Measurements from ENCODE around the gene FLOT2.
"Not testable (repeated sequence)": the region's sequence is repeated elsewhere in the genome, so short reads cannot be mapped to it uniquely, and the experiment has no call there.

FLOT2 gene

DNA sequence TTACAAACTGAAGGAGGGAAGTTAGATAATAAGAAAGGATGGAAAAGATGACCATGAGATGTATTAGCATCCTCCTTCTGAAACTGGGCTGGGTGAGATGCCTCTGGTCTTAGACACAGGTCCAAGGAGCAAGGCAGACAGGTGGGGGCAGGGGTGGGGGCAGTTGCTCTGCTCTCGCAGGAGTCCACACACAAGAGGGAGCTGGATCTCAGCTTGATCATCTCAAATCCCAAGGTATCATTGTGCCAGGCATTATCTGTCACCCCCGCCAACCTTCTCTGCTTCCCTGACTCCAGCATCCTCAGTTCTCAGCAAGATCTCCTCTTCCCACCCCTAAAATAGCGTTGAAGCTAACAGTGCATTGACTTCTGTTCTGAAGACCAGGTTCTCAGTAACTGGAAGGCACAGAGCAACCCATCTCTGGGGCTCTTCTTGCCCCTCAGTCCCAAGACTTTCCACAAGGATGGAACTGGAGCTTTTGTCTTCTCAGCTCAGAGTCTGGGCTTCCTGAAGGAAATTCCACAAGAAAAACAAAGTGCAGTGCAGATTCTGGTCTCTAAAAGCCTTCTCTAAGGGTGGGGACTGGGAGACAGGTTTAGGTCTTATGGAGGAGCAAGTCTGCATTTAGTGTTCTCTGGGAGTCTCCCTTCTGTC is 1.6 kb downstream of the FLOT2 start:
- no peak for DNase-seq (ENCODE audit: low read depth)

GRCh38 chr17:28893248-28894183 is 4.0 kb downstream of the FLOT2 start:
- DNase-seq (ENCODE audit: low read depth) = not testable (repeated sequence)

DNA sequence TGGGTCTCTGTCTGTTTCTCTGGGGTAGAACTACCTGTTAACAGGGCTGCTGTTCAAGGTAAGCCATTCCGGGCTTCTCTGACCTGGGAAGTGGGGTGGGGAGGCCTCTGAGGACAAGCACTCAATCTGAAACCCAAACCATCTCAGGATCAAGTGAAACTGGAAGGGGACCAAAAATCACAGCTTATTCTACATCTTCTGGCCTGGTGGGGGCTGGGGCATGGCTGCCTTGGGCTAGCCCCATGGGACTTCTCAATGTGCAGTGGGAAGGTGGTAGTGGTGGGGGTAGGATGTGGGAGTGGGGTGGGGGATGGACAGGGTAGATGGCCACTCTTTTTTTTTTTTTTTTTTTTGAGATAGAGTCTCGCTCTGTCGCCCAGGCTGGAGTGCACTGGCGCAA is 5.5 kb downstream of the FLOT2 start:
- DNase-seq (ENCODE audit: low read depth) = no peak

- DNase-seq (ENCODE audit: low read depth) = no peak
These were observed 6.3 kb downstream of the FLOT2 start for GRCh38 chr17:28891201-28891600.

DNA sequence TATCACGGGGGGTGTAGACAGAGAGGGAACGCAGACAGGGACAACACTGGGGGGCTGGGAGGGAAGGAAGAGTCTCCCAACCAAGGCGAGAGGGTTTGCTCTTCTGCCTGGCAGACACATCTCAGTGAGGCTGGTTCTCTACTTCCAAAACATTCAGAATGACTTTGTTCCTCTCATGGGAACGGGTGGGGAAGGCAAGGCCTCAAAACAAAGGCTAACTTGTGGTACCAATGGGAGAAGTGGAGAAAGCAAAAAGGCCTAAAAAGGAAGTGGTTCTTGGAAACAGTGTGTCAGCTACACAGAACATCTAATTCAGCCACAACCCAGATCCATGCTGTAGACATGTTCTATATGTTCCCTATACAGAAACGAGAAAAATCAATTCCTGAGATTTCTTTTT is 7.5 kb downstream of the FLOT2 start:
- DNase-seq (ENCODE audit: low read depth) = no peak

DNA sequence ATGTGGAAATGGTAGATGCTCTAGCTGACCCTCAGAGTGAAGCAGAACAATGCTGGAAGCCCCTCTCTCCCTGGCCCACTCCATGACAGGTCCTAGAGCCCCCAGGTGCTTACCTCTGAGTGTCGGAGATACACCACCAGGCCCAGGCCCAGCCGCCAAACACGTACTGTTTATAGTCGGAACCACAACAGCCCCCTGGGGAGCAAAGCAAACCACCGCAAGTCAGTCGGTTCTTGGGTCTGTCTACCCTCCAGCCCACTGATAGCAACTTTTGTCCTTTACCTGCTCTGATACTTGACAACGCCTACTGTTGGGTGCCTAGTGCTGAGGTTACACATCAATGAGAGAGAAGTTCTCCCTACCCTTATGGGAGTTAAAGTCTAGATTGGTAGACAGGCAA is 8.7 kb downstream of the FLOT2 start:
- DNase-seq (ENCODE audit: low read depth) = no peak

- DNase-seq (ENCODE audit: low read depth) = no peak
These were observed 9.6 kb downstream of the FLOT2 start for GRCh38 chr17:28887871-28888471.

DNA sequence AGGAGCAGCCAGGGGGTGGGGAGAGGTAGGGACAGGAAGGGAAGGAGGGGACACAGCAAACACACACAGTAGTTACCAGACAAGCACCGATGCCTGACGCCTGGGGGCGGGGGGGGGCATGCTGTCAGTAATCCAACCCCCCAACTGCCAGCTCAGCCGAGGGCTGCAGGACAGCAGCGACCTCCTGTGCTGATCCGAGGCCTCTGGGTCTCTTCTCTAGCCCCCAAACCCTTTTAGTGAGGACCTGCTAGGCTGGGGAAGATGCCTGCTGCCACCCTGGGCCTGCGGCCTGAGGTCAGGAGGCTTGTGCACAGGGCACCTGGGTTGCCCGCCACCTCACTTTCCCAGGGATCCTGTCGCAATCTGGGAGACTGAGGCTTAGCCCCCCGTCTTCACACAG is 11.6 kb downstream of the FLOT2 start:
- no peak for DNase-seq (ENCODE audit: low read depth)

DNA sequence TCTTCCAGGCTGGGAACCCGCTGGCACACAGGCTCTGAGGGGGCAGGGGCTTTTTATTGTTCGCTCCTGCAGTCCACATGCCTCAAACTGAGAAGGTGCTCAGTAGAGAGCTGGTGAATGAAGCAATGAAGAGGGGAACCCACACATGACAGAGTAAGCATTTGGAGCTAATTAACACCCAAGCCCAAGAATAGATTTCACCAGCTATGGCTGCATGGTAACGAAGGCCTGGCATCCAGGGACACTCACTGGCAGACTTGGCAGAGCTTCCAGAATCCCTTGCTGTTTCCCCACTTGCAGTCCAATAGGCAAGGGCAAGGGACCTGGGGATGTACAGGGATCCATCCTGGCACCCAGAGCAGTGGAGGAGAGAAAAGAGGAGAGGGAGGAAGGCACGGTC is 12.2 kb downstream of the FLOT2 start:
- no peak for DNase-seq (ENCODE audit: low read depth)

DNA sequence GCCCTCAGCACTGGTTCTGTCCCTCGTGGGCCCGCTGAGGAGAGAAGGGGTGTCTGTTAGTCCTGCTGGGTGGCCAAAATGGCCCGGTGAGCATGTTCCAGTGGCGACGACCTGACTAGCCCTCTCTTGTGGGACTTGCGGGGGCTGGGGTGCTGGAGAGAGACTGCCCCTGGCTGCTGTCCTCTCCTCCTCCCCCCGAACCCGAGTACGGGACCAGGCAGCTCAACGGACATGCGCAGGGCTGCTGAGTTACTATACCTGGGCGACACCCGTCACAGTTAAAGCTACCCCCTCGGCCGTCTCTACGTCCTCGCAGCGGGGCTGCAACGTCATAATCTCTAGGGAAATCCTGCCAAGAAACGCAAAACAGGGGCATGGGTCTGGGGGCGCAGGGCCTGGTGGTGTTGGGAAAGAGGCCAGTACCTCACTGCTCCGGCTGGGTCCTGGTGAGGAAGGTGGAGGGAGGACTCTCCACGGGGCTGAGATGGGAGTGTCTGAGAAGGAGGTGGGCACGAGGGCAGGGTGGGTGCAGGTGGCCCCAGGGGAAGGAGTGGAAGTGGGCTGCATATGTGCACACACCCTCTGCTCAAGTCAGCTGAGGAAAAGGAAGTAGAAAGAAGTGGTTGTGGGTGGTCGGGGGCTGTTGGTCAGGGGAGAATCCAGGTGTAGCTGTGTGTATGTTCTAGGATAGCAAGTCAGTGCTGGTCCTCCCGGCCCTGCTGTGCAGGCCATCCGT is 13.4 kb downstream of the FLOT2 start:
- DNase-seq (ENCODE audit: low read depth) = no peak

- no peak for DNase-seq (ENCODE audit: low read depth)
These were observed 15.2 kb downstream of the FLOT2 start for GRCh38 chr17:28882154-28882895.

DNA sequence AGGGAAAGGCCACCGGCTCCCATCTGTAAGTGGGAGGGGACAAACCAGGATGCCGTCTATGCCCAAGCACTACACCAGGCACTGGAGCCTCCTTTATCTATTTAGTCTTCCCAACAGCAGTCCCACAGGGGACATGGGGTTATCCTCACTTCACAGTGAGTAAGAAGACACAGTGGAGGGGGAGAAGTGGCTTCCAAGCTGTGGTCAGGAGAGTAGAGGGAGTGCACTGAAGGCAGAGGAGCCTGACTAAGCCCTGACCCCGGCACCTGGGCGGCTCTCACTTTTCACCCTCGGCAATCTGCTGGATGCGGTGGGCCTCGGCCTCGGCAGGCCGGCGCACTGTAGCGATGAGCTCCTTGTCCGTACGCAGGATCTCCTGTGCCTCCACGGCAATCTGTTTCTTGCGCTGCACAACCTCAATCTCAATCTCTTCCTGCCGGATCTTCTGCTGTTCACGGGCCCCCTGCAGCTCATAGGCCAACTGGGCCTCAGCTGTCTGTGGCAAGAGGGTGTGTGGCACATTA is 15.9 kb downstream of the FLOT2 start:
- no peak for DNase-seq (ENCODE audit: low read depth)

- no peak for DNase-seq (ENCODE audit: low read depth)
These were observed 17.0 kb downstream of the FLOT2 start for GRCh38 chr17:28880572-28880945.

GRCh38 chr17:28879886-28880571 is 17.5 kb downstream of the FLOT2 start:
- no peak for DNase-seq (ENCODE audit: low read depth)

DNA sequence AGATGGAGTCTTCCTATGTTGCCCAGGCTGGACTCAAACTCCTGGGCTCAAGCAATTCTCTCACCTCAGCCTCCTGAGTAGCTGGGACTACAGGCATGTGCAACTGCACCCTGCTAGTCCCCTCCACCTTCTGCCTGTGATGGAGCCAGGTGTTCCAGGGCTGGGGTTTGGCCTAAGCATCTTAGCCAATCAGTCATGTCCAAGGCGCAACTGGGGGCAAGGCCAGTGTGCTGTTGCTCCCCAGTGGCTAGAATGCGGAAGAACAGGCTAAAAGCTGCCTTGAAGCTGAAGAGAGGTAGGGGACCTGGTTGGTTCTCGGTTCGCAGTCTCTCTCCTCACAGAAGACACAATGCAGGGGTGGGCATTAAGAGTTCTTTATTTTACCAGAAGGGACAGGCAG is 18.6 kb downstream of the FLOT2 start:
- peak; percentile 26 for DNase-seq (ENCODE audit: low read depth)

GRCh38 chr17:28878158-28878910 is 19.2 kb downstream of the FLOT2 start:
- no peak for DNase-seq (ENCODE audit: low read depth)

GRCh38 chr17:28877150-28877711 is 20.3 kb downstream of the FLOT2 start:
- DNase-seq (ENCODE audit: low read depth) = not testable (repeated sequence)

DNA sequence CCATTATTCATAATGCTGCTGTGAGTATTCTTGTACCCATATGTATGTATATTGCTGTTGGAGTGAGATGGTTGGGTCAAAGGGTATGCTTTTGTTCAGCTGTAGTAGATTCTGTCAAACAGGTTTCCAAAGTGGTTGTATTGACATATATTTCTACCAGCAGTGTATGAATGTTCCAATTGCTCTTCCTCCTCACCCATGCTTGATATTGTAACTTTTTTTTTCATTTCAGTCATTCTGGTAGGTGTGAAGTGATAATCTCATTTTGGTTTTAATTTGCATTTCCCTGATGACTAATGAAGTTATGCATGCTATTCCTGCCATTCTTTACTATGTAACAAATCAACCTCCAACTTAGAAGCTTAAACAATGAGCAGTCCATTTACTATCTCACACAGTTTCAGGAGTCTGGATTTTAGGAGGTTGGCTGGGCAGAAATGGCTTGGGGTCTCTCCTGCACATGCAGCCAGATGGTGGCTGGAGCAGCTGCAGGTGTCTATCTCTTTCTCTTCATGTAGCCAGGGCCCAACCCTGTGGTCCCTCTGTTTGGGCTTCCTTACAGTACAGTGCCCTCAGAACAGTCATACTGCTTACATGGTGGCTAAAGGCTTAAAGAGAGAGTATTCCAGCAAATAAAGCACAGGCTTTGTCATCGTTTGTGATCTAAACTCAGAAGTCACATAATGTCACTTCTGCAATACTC is 21.5 kb downstream of the FLOT2 start:
- no peak for DNase-seq (ENCODE audit: low read depth)

DNA sequence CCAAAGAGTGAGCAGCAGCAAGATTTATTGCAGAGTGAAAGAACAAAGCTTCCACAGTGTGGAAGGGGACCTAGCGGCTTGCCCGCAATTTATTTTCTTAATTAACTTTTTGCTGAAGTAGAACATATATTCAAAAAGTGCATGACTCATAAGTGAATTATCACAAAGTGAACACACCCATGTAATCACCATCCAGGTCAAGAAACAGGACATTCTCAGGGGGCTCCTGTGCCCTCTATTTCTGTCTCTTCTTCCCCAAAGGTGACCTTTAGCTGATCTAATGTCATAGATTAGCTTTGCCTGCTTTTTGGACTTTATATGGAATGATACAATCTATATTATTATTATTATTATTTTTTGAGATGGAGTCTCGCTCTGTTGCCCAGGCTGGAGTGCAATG is 22.8 kb downstream of the FLOT2 start:
- no peak for DNase-seq (ENCODE audit: low read depth)
